SH-SY5Y (cell line): ENCODE results near the gene CYTH3.

Source experiments
- GATA2 ChIP-seq: IDR thresholded peaks from 2 replicates; pipeline ENCODE4 v1.6.1; 2011; ENCODE audit warnings: mild to moderate bottlenecking, low read depth, low read length
- GATA3 ChIP-seq: IDR thresholded peaks from 2 replicates; pipeline ENCODE4 v1.6.1; 2011; ENCODE audit warnings: low read depth, mild to moderate bottlenecking, low read length, moderate library complexity

DNA sequence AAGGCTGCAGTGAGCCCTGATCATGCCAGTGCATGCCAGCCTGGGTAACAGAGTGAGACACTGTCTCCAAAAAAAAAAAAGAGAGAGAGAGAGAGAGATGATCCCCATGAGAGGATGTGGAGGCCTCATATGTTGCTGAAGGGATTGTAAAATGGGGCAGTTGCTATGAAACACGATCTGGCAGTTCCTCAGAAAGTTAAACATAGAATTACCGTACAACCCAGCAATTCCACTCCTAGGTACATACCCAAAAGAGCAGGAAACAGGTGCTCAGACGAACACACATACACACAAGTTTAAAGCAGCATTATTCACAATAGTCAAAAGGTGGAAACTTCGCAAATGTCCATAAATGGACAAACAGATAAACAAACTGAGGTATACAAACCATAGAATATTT lies 27.4 kb upstream of the CYTH3 start:
- no peak for TF ChIP-seq GATA2
- no peak for TF ChIP-seq GATA3
